SU-DHL-6 (cell line): ENCODE measurements around the gene BOK.

ENCODE experiments used
- H2AFZ ChIP-seq: fragments of 200-600 bp; sonication (generic); 2 replicates; pipeline ENCODE4 v1.6.1; 2014; ENCODE audit warnings: low read depth, mild to moderate bottlenecking, moderate library complexity, mixed read lengths, antibody characterized with exemption, low read length; ENCODE audit not compliant: severe bottlenecking
- H3F3A ChIP-seq: fragments of 200-600 bp; shearing (Covaris generic); 2 replicates; pipeline ENCODE4 v1.6.0; 2016; ENCODE audit warnings: antibody characterized with exemption, mild to moderate bottlenecking; ENCODE audit not compliant: insufficient read depth
- H3K27ac ChIP-seq: fragments of 200-600 bp; sonication (generic); 2 replicates; pipeline ENCODE4 v1.5.1; 2016; ENCODE audit warnings: low read depth, mild to moderate bottlenecking, low read length, moderate library complexity, mixed read lengths
- H3K27me3 ChIP-seq: fragments of 200-600 bp; sonication (generic), shearing (Covaris generic); 2 replicates; pipeline ENCODE4 v1.6.0; 2014; ENCODE audit warnings: mild to moderate bottlenecking, low read length
- H3K36me3 ChIP-seq: fragments of 200-600 bp; sonication (generic); 2 replicates; pipeline ENCODE4 v1.6.1; 2014; ENCODE audit warnings: mild to moderate bottlenecking, low read length, mixed read lengths
- H3K4me2 ChIP-seq: fragments of 300-600, 200-600 bp; shearing (Covaris generic), sonication (generic); 2 replicates; pipeline ENCODE4 v1.6.0; 2014; ENCODE audit warnings: low read length, low read depth, mild to moderate bottlenecking; ENCODE audit not compliant: poor library complexity, severe bottlenecking
- H3K4me3 ChIP-seq: fragments of 200-600 bp; sonication (generic); 2 replicates; pipeline ENCODE4 v1.5.1; 2014; ENCODE audit warnings: antibody characterized with exemption, low read length, mild to moderate bottlenecking, mixed read lengths; ENCODE audit not compliant: insufficient read depth, poor library complexity, severe bottlenecking
- H3K79me2 ChIP-seq: fragments of 200-600 bp; sonication (generic); 2 replicates; pipeline ENCODE4 v1.6.1; 2014; ENCODE audit warnings: mild to moderate bottlenecking, low read length, moderate library complexity; ENCODE audit not compliant: insufficient read depth
- H3K9ac ChIP-seq: fragments of 200-600 bp; sonication (generic); 2 replicates; pipeline ENCODE4 v1.7.0; 2014; ENCODE audit warnings: mild to moderate bottlenecking, low read length
- H3K9me2 ChIP-seq: fragments of 200-600 bp; sonication (generic); replicated peaks from 2 replicates; pipeline ENCODE4 v1.6.1; 2014; ENCODE audit warnings: low read length; ENCODE audit not compliant: insufficient read depth
- H3K9me3 ChIP-seq: fragments of 200-600 bp; sonication (generic); 2 replicates; pipeline ENCODE4 v1.6.1; 2014; ENCODE audit warnings: low read length, mixed read lengths; ENCODE audit not compliant: insufficient read depth
- H4K20me1 ChIP-seq: fragments of 200-600 bp; sonication (generic); 2 replicates; pipeline ENCODE4 v1.6.1; 2014; ENCODE audit warnings: low read depth, mild to moderate bottlenecking, antibody characterized with exemption, low read length, moderate library complexity, mixed read lengths
- CTCF ChIP-seq: fragments of 200-600 bp; sonication (generic); IDR thresholded peaks from one replicate; pipeline ENCODE4 v1.5.1; 2017; ENCODE audit warnings: antibody characterized with exemption, mild to moderate bottlenecking, low read length, moderate library complexity; ENCODE audit not compliant: insufficient read depth, poor library complexity, severe bottlenecking
- EZH2phosphoT487 ChIP-seq: fragments of 200-600 bp; sonication (generic), shearing (Covaris generic); conservative IDR thresholded peaks from 2 replicates; pipeline ENCODE4 v1.6.1; 2018; ENCODE audit warnings: mild to moderate bottlenecking, antibody characterized with exemption, low read length, moderate library complexity, mixed read lengths

Gene BOK

GRCh38 chr2:241553512-241553830, 5.1 kb upstream of the BOK start:
- no peak overlapping the region for H3K9ac ChIP-seq
- 0 out of 2 replicates have a peak, but pooled peaks cover 4% of the 10 kb centered on the region for H3F3A ChIP-seq
- H4K20me1 ChIP-seq = no peaks in the 10 kb centered on the region
- no peak overlapping the region for H2AFZ ChIP-seq
- H3K79me2 ChIP-seq = no peaks in the 10 kb centered on the region
- H3K36me3 ChIP-seq = no peaks in the 10 kb centered on the region
- no peak overlapping the region for H3K4me3 ChIP-seq
- no peak for TF ChIP-seq CTCF
- no peak for TF ChIP-seq EZH2phosphoT487
- no peaks in the 10 kb centered on the region for H3K9me2 ChIP-seq
- H3K27me3 ChIP-seq = no peaks in the 10 kb centered on the region
- no peaks in the 10 kb centered on the region for H3K9me3 ChIP-seq
- H3K4me2 ChIP-seq = no peak overlapping the region
- H3K27ac ChIP-seq = no peak overlapping the region

GRCh38 chr2:241553981-241554380, 4.6 kb upstream of the BOK start:
- H3K79me2 ChIP-seq = no peaks in the 10 kb centered on the region
- H3K9ac ChIP-seq = no peak overlapping the region
- H3K36me3 ChIP-seq = no peaks in the 10 kb centered on the region
- H3K9me3 ChIP-seq = no peaks in the 10 kb centered on the region
- H3K27me3 ChIP-seq = no peaks in the 10 kb centered on the region
- H4K20me1 ChIP-seq = no peaks in the 10 kb centered on the region
- 0 out of 2 replicates have a peak, but pooled peaks cover 4% of the 10 kb centered on the region for H3F3A ChIP-seq
- TF ChIP-seq EZH2phosphoT487 = no peak
- no peak for TF ChIP-seq CTCF
- no peaks in the 10 kb centered on the region for H3K9me2 ChIP-seq
- no peak overlapping the region for H2AFZ ChIP-seq
- no peak overlapping the region for H3K4me2 ChIP-seq
- no peak overlapping the region for H3K4me3 ChIP-seq
- no peak overlapping the region for H3K27ac ChIP-seq

- Histone ChIP-seq H3K9me3 (no peaks in the 10 kb centered on the region), H3F3A (0 out of 2 replicates have a peak, but pooled peaks cover 4% of the 10 kb centered on the region), H3K4me2 (no peak overlapping the region), H3K27ac (no peak overlapping the region), H3K9ac (no peak overlapping the region), H3K79me2 (no peaks in the 10 kb centered on the region), H3K27me3 (no peaks in the 10 kb centered on the region), H3K4me3 (no peak overlapping the region), H3K36me3 (no peaks in the 10 kb centered on the region), H2AFZ (no peak overlapping the region), H3K9me2 (no peaks in the 10 kb centered on the region), H4K20me1 (no peaks in the 10 kb centered on the region)
- TF ChIP-seq CTCF (no peak), EZH2phosphoT487 (no peak)
These were observed 3.8 kb upstream of the BOK start for GRCh38 chr2:241554610-241555322.
